ENCODE measurements around the gene PARP4.
"Not testable (repeated sequence)": the region's sequence is repeated elsewhere in the genome, so short reads cannot be mapped to it uniquely, and the experiment has no call there.

PARP4 gene

GRCh38 chr13:24452044-24452443 lies 60.5 kb downstream of the PARP4 start:
- H3K27ac ChIP-seq (ENCODE audit: extremely low read depth, low read depth, low read length), result no peak overlapping the region
- no peaks in the 10 kb centered on the region for H3K9me3 ChIP-seq (ENCODE audit: control insufficient read depth, insufficient read depth, low read depth, low read length)
- POLR2A ChIA-PET, result no interaction called here
- no peak overlapping the region for H3K4me3 ChIP-seq (ENCODE audit: low read depth, low read length)
- CTCF ChIA-PET, result no interaction called here
- no peaks in the 10 kb centered on the region for H3K4me1 ChIP-seq (ENCODE audit: control insufficient read depth, insufficient read depth, low read length)
- peaks cover 9 to 70% of the 10 kb centered on the region in 2 experiments; a peak in 2 of 3 replicates for H3K36me3 ChIP-seq (ENCODE audit: control insufficient read depth in 2 of 2, insufficient read depth in 1 of 2, low read length in 2 of 2)
- TF ChIP-seq ZNF560 (tag by site-specific recombination; IDR thresholded peaks at IDR 0.05; ENCODE audit: borderline replicate concordance) (no peak), ZNF837 (tag by site-specific recombination; IDR thresholded peaks at IDR 0.05) (no peak), ZNF530 (tag by site-specific recombination; IDR thresholded peaks at IDR 0.05; ENCODE audit: low read depth) (no peak), GLIS2 (tag by site-specific recombination; IDR thresholded peaks at IDR 0.05) (no peak), ZBTB11 (tag by site-specific recombination; conservative IDR thresholded peaks at IDR 0.05; ENCODE audit: low read depth) (no peak), GFI1B (tag by site-specific recombination; IDR thresholded peaks at IDR 0.05) (no peak), ZNF202 (tag by site-specific recombination; IDR thresholded peaks at IDR 0.05; ENCODE audit: borderline replicate concordance) (no peak), ZNF521 (tag by site-specific recombination; IDR thresholded peaks at IDR 0.05) (no peak), ZNF529 (tag by site-specific recombination; IDR thresholded peaks at IDR 0.05; ENCODE audit: insufficient replicate concordance) (no peak), ZNF433 (tag by site-specific recombination; IDR thresholded peaks at IDR 0.05; ENCODE audit: low read depth) (no peak)
- TF ChIP-seq, protein P1, sequence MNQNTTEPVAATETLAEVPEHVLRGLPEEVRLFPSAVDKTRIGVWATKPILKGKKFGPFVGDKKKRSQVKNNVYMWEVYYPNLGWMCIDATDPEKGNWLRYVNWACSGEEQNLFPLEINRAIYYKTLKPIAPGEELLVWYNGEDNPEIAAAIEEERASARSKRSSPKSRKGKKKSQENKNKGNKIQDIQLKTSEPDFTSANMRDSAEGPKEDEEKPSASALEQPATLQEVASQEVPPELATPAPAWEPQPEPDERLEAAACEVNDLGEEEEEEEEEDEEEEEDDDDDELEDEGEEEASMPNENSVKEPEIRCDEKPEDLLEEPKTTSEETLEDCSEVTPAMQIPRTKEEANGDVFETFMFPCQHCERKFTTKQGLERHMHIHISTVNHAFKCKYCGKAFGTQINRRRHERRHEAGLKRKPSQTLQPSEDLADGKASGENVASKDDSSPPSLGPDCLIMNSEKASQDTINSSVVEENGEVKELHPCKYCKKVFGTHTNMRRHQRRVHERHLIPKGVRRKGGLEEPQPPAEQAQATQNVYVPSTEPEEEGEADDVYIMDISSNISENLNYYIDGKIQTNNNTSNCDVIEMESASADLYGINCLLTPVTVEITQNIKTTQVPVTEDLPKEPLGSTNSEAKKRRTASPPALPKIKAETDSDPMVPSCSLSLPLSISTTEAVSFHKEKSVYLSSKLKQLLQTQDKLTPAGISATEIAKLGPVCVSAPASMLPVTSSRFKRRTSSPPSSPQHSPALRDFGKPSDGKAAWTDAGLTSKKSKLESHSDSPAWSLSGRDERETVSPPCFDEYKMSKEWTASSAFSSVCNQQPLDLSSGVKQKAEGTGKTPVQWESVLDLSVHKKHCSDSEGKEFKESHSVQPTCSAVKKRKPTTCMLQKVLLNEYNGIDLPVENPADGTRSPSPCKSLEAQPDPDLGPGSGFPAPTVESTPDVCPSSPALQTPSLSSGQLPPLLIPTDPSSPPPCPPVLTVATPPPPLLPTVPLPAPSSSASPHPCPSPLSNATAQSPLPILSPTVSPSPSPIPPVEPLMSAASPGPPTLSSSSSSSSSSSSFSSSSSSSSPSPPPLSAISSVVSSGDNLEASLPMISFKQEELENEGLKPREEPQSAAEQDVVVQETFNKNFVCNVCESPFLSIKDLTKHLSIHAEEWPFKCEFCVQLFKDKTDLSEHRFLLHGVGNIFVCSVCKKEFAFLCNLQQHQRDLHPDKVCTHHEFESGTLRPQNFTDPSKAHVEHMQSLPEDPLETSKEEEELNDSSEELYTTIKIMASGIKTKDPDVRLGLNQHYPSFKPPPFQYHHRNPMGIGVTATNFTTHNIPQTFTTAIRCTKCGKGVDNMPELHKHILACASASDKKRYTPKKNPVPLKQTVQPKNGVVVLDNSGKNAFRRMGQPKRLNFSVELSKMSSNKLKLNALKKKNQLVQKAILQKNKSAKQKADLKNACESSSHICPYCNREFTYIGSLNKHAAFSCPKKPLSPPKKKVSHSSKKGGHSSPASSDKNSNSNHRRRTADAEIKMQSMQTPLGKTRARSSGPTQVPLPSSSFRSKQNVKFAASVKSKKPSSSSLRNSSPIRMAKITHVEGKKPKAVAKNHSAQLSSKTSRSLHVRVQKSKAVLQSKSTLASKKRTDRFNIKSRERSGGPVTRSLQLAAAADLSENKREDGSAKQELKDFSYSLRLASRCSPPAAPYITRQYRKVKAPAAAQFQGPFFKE (tag by site-specific recombination; IDR thresholded peaks at IDR 0.05; ENCODE audit: borderline replicate concordance), result no peak
- TF ChIP-seq, protein P2, sequence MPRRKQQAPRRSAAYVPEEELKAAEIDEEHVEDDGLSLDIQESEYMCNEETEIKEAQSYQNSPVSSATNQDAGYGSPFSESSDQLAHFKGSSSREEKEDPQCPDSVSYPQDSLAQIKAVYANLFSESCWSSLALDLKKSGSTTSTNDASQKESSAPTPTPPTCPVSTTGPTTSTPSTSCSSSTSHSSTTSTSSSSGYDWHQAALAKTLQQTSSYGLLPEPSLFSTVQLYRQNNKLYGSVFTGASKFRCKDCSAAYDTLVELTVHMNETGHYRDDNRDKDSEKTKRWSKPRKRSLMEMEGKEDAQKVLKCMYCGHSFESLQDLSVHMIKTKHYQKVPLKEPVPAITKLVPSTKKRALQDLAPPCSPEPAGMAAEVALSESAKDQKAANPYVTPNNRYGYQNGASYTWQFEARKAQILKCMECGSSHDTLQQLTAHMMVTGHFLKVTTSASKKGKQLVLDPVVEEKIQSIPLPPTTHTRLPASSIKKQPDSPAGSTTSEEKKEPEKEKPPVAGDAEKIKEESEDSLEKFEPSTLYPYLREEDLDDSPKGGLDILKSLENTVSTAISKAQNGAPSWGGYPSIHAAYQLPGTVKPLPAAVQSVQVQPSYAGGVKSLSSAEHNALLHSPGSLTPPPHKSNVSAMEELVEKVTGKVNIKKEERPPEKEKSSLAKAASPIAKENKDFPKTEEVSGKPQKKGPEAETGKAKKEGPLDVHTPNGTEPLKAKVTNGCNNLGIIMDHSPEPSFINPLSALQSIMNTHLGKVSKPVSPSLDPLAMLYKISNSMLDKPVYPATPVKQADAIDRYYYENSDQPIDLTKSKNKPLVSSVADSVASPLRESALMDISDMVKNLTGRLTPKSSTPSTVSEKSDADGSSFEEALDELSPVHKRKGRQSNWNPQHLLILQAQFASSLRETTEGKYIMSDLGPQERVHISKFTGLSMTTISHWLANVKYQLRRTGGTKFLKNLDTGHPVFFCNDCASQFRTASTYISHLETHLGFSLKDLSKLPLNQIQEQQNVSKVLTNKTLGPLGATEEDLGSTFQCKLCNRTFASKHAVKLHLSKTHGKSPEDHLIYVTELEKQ (tag by site-specific recombination; IDR thresholded peaks at IDR 0.05; ENCODE audit: borderline replicate concordance), result no peak

- Histone ChIP-seq H3K4me3 (ENCODE audit: low read depth, low read length) (no peak overlapping the region), H3K27ac (ENCODE audit: extremely low read depth, low read depth, low read length) (no peak overlapping the region), H3K9me3 (ENCODE audit: control insufficient read depth, insufficient read depth, low read depth, low read length) (no peaks in the 10 kb centered on the region), H3K36me3 (ENCODE audit: control insufficient read depth in 2 of 2, insufficient read depth in 1 of 2, low read length in 2 of 2) (peaks cover 3 to 68% of the 10 kb centered on the region in 2 experiments; a peak in 2 of 3 replicates), H3K4me1 (ENCODE audit: control insufficient read depth, insufficient read depth, low read length) (no peaks in the 10 kb centered on the region)
- ChIA-PET POLR2A (no interaction called here), CTCF (no interaction called here)
- no peak for TF ChIP-seq GLIS2 (tag by site-specific recombination; IDR thresholded peaks at IDR 0.05)
- no peak for TF ChIP-seq SP7 (tag by site-specific recombination; IDR thresholded peaks at IDR 0.05)
Measured at GRCh38 chr13:24450530-24450929, 62.0 kb downstream of the PARP4 start.

DNA sequence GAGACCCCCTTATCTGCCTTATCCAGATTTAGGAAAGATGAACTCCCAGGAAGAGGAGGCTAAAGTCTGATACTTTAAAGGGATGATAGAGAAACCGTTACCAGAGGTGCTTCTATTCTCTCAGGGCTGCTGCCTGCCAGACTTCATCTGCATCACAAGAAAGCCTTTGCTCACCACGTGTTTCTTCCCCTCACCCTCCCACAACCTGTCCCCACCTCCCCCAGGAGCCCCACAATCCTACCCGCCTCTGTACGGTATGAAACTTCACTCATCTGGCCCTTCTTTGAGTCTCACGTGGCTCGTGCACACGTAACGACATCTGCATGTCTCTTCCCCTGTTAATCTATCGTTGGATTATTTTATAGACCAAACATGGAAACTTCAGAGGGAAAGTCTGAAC lies 67.7 kb downstream of the PARP4 start:
- H3K27ac ChIP-seq (ENCODE audit: extremely low read depth, low read depth, low read length); H3K9me3 ChIP-seq (ENCODE audit: control insufficient read depth, insufficient read depth, low read depth, low read length); H3K4me1 ChIP-seq (ENCODE audit: control insufficient read depth, insufficient read depth, low read length); H3K4me3 ChIP-seq (ENCODE audit: low read depth, low read length); CTCF ChIA-PET; POLR2A ChIA-PET: not testable (repeated sequence)
- peaks cover 0 to 70% of the 10 kb centered on the region in 2 experiments; a peak in 2 of 3 replicates for H3K36me3 ChIP-seq (ENCODE audit: control insufficient read depth in 2 of 2, insufficient read depth in 1 of 2, low read length in 2 of 2)
